Measurements from ENCODE around the gene DEUP1. TPM values are rescaled to one million over a fixed set of nuclear protein-coding genes. Genes with fewer than 3 reads are reported as not detected.
"Not testable (repeated sequence)": the region's sequence is repeated elsewhere in the genome, so short reads cannot be mapped to it uniquely, and the experiment has no call there.

DEUP1 gene
- total RNA-seq, 2 donors from 2014 or later: 0.29 TPM; not detected in 1

GRCh38 chr11:93407777-93408401, 77.3 kb downstream of the DEUP1 start:
- H3K9ac ChIP-seq (ENCODE audit: low read depth in 2 of 2, low read length in 2 of 2): no peak overlapping the region
- intact Hi-C loops (cut with DNase I): no loop called here
- H3K27ac ChIP-seq: no peak overlapping the region
- H3K4me3 ChIP-seq: no peak overlapping the region
- H3K36me3 ChIP-seq: no peaks in the 10 kb centered on the region
- TF ChIP-seq CTCF (IDR thresholded peaks at IDR 0.05): no peak
- DNase-seq: no peak
- no peaks in the 10 kb centered on the region for H3K9me3 ChIP-seq
- H3K27me3 ChIP-seq: no peaks in the 10 kb centered on the region
- H3K4me1 ChIP-seq: no peaks in the 10 kb centered on the region

GRCh38 chr11:93410441-93410840, 79.9 kb downstream of the DEUP1 start:
- Histone ChIP-seq H3K9me3 (no peaks in the 10 kb centered on the region), H3K9ac (ENCODE audit: low read depth in 2 of 2, low read length in 2 of 2) (no peak overlapping the region), H3K27ac (no peak overlapping the region), H3K27me3 (no peaks in the 10 kb centered on the region), H3K4me1 (no peaks in the 10 kb centered on the region), H3K4me3 (no peak overlapping the region), H3K36me3 (no peaks in the 10 kb centered on the region)
- no peak for TF ChIP-seq CTCF (IDR thresholded peaks at IDR 0.05)
- DNase-seq: no peak
- intact Hi-C loops (cut with DNase I): no loop called here

GRCh38 chr11:93411705-93412104, 81.2 kb downstream of the DEUP1 start:
- intact Hi-C loops (cut with DNase I): no loop called here
- H3K4me1 ChIP-seq: no peaks in the 10 kb centered on the region
- H3K9ac ChIP-seq (ENCODE audit: low read depth in 2 of 2, low read length in 2 of 2): no peak overlapping the region
- no peak overlapping the region for H3K4me3 ChIP-seq
- H3K27me3 ChIP-seq: no peaks in the 10 kb centered on the region
- no peak for TF ChIP-seq CTCF (IDR thresholded peaks at IDR 0.05)
- DNase-seq: no peak
- H3K36me3 ChIP-seq: no peaks in the 10 kb centered on the region
- no peaks in the 10 kb centered on the region for H3K9me3 ChIP-seq
- H3K27ac ChIP-seq: no peak overlapping the region

- intact Hi-C loops (cut with DNase I): no loop called here
- Histone ChIP-seq H3K36me3 (no peaks in the 10 kb centered on the region), H3K27me3 (no peaks in the 10 kb centered on the region), H3K9ac (ENCODE audit: low read depth in 2 of 2, low read length in 2 of 2) (no peak overlapping the region), H3K27ac (no peak overlapping the region), H3K4me3 (no peak overlapping the region), H3K9me3 (no peaks in the 10 kb centered on the region), H3K4me1 (no peaks in the 10 kb centered on the region)
- no peak for DNase-seq
- TF ChIP-seq CTCF (IDR thresholded peaks at IDR 0.05): no peak
Observed at GRCh38 chr11:93432247-93432646, 101.7 kb downstream of the DEUP1 start.

- H3K27me3 ChIP-seq; H3K27ac ChIP-seq; H3K4me3 ChIP-seq; H3K9me3 ChIP-seq; H3K4me1 ChIP-seq; H3K9ac ChIP-seq (ENCODE audit: low read depth in 2 of 2, low read length in 2 of 2); intact Hi-C loops (cut with DNase I); H3K36me3 ChIP-seq; DNase-seq: not testable (repeated sequence)
Observed at GRCh38 chr11:93443232-93443631, 112.7 kb downstream of the DEUP1 start.

- intact Hi-C loops (cut with DNase I): no loop called here
- no peak overlapping the region for H3K9ac ChIP-seq (ENCODE audit: low read depth in 2 of 2, low read length in 2 of 2)
- DNase-seq: peak; percentile 40
- H3K27me3 ChIP-seq: no peaks in the 10 kb centered on the region
- no peaks in the 10 kb centered on the region for H3K4me1 ChIP-seq
- H3K27ac ChIP-seq: no peak overlapping the region
- no peak for TF ChIP-seq CTCF (IDR thresholded peaks at IDR 0.05)
- no peaks in the 10 kb centered on the region for H3K36me3 ChIP-seq
- H3K9me3 ChIP-seq: no peaks in the 10 kb centered on the region
- no peak overlapping the region for H3K4me3 ChIP-seq
Observed at GRCh38 chr11:93444617-93445073, 114.1 kb downstream of the DEUP1 start.
